Measurements from ENCODE around the gene CNN3.

CNN3 gene

GRCh38 chr1:94858276-94858675 is 68.6 kb downstream of the CNN3 start:
- Histone ChIP-seq H3K9me3 (ENCODE audit: control insufficient read depth, low read length) (no peaks in the 10 kb centered on the region), H3K36me3 (ENCODE audit: control insufficient read depth, insufficient read depth, low read length) (no peaks in the 10 kb centered on the region)
- WGBS, 2 experiments = 90 to 93% methylated on average over 2 of the region's 2 CpGs

GRCh38 chr1:94856868-94857267 is 70.0 kb downstream of the CNN3 start:
- Histone ChIP-seq H3K27ac (ENCODE audit: insufficient read depth, low read depth, low read length, poor library complexity, severe bottlenecking) (no peak overlapping the region), H3K4me1 (ENCODE audit: control insufficient read depth, insufficient read depth, low read length) (peaks cover 7% of the 10 kb centered on the region), H3K27me3 (ENCODE audit: control insufficient read depth, insufficient read depth, low read length, poor library complexity, severe bottlenecking) (peaks cover 16% of the 10 kb centered on the region), H3K4me3 (ENCODE audit: insufficient read depth, low read depth, low read length) (no peak overlapping the region), H3K9me3 (ENCODE audit: control insufficient read depth, low read length) (no peaks in the 10 kb centered on the region), H3K36me3 (ENCODE audit: control insufficient read depth, insufficient read depth, low read length) (no peaks in the 10 kb centered on the region)
- 90 to 94% methylated on average over 3 of the region's 3 CpGs for WGBS, 2 experiments

More at GRCh38 chr1:94858276-94858675, 68.6 kb downstream of the CNN3 start:
- no peak overlapping the region for H3K4me3 ChIP-seq (ENCODE audit: insufficient read depth, low read depth, low read length)
- H3K27ac ChIP-seq (ENCODE audit: insufficient read depth, low read depth, low read length, poor library complexity, severe bottlenecking) = no peak overlapping the region
- peaks cover 16% of the 10 kb centered on the region for H3K27me3 ChIP-seq (ENCODE audit: control insufficient read depth, insufficient read depth, low read length, poor library complexity, severe bottlenecking)
- H3K4me1 ChIP-seq (ENCODE audit: control insufficient read depth, insufficient read depth, low read length) = peaks cover 7% of the 10 kb centered on the region

- Histone ChIP-seq H3K27me3 (ENCODE audit: control insufficient read depth, insufficient read depth, low read length, poor library complexity, severe bottlenecking) (peaks cover 16% of the 10 kb centered on the region), H3K4me1 (ENCODE audit: control insufficient read depth, insufficient read depth, low read length) (peaks cover 7% of the 10 kb centered on the region), H3K36me3 (ENCODE audit: control insufficient read depth, insufficient read depth, low read length) (no peaks in the 10 kb centered on the region), H3K9me3 (ENCODE audit: control insufficient read depth, low read length) (no peaks in the 10 kb centered on the region), H3K27ac (ENCODE audit: insufficient read depth, low read depth, low read length, poor library complexity, severe bottlenecking) (no peak overlapping the region), H3K4me3 (ENCODE audit: insufficient read depth, low read depth, low read length) (no peak overlapping the region)
- 95 to 99% methylated on average over 3 to 5 of the region's 5 CpGs for WGBS, 2 experiments
These were observed 70.9 kb downstream of the CNN3 start for GRCh38 chr1:94856004-94856403.

GRCh38 chr1:94855307-94855700 is 71.6 kb downstream of the CNN3 start:
- Histone ChIP-seq H3K27me3 (ENCODE audit: control insufficient read depth, insufficient read depth, low read length, poor library complexity, severe bottlenecking) (peaks cover 16% of the 10 kb centered on the region), H3K4me3 (ENCODE audit: insufficient read depth, low read depth, low read length) (no peak overlapping the region), H3K4me1 (ENCODE audit: control insufficient read depth, insufficient read depth, low read length) (peaks cover 7% of the 10 kb centered on the region), H3K9me3 (ENCODE audit: control insufficient read depth, low read length) (no peaks in the 10 kb centered on the region), H3K36me3 (ENCODE audit: control insufficient read depth, insufficient read depth, low read length) (no peaks in the 10 kb centered on the region), H3K27ac (ENCODE audit: insufficient read depth, low read depth, low read length, poor library complexity, severe bottlenecking) (no peak overlapping the region)
- WGBS, 2 experiments = 91 to 92% methylated on average over 2 of the region's 2 CpGs

DNA sequence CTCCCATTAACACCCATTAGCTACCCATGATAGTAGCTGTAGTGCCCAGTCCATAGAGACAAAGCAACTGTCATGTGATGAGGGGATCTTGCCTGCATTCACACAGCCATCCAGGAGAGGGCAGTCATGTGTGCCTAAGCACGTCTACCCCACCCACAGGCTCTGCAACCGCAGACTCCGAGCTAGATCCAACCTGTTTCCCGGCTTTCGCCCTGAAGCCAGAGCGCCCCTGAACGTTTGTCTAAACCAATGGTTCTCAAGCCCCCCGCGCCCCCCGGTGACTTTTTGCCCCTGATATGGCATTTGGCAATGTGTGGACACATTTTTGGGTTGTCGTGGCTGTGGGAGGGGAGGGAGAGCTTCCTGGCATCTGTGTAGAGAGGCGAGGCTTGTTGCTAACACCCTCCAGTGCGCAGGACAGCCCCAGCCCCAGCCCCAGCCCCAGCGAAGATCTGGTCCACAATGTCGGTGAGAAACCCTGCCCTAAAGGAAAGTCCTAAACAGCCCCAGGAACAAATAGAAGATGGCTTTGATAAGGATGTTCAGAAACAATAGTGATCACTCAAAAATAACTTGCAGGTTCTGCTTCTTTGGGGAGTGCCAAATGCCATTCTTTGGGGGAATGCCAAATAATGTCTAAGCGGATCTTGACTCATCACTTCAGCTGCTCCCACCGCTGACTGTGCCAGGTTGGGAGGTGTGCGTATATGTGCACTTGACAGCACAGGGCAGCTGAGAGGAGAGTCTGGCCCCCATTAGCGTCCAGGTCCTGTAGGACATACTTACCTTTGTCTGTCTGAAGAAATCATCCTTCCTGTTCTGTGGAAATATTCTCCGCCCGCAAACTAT is 72.2 kb downstream of the CNN3 start:
- 35 to 39% methylated on average over 21 of the region's 21 CpGs for WGBS, 2 experiments
- Histone ChIP-seq H3K4me1 (ENCODE audit: control insufficient read depth, insufficient read depth, low read length) (peaks cover 5% of the 10 kb centered on the region), H3K36me3 (ENCODE audit: control insufficient read depth, insufficient read depth, low read length) (no peaks in the 10 kb centered on the region), H3K4me3 (ENCODE audit: insufficient read depth, low read depth, low read length) (peak overlapping the region; percentile 33), H3K27me3 (ENCODE audit: control insufficient read depth, insufficient read depth, low read length, poor library complexity, severe bottlenecking) (peaks cover 16% of the 10 kb centered on the region), H3K27ac (ENCODE audit: insufficient read depth, low read depth, low read length, poor library complexity, severe bottlenecking) (no peak overlapping the region), H3K9me3 (ENCODE audit: control insufficient read depth, low read length) (no peaks in the 10 kb centered on the region)

- Histone ChIP-seq H3K27ac (ENCODE audit: insufficient read depth, low read depth, low read length, poor library complexity, severe bottlenecking) (no peak overlapping the region), H3K4me3 (ENCODE audit: insufficient read depth, low read depth, low read length) (no peak overlapping the region), H3K27me3 (ENCODE audit: control insufficient read depth, insufficient read depth, low read length, poor library complexity, severe bottlenecking) (peaks cover 16% of the 10 kb centered on the region), H3K36me3 (ENCODE audit: control insufficient read depth, insufficient read depth, low read length) (no peaks in the 10 kb centered on the region), H3K4me1 (ENCODE audit: control insufficient read depth, insufficient read depth, low read length) (peaks cover 5% of the 10 kb centered on the region), H3K9me3 (ENCODE audit: control insufficient read depth, low read length) (no peaks in the 10 kb centered on the region)
- 79 to 86% methylated on average over 2 of the region's 2 CpGs for WGBS, 2 experiments
These were observed 74.1 kb downstream of the CNN3 start for GRCh38 chr1:94852788-94853187.

DNA sequence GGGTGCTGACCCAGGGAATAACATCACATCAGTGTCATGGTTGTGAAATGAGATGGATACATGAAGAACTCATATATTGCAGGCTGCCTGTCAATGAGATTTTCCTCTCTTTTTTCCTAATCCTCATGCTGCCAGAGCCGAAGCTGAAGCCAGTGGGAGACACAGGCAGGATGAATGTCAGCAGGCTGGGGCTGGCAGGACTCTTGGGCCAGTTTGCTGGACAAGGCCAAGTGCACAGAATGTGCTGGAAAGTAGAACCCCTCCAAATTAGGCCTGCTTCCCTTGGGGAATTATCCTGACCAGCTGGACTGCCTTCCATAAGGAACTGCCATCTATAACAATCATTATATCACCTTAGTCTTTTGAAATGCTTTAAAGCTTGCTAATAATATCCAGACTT is 75.3 kb downstream of the CNN3 start:
- Histone ChIP-seq H3K4me3 (ENCODE audit: insufficient read depth, low read depth, low read length) (no peak overlapping the region), H3K4me1 (ENCODE audit: control insufficient read depth, insufficient read depth, low read length) (peaks cover 5% of the 10 kb centered on the region), H3K27me3 (ENCODE audit: control insufficient read depth, insufficient read depth, low read length, poor library complexity, severe bottlenecking) (peaks cover 16% of the 10 kb centered on the region), H3K9me3 (ENCODE audit: control insufficient read depth, low read length) (no peaks in the 10 kb centered on the region), H3K27ac (ENCODE audit: insufficient read depth, low read depth, low read length, poor library complexity, severe bottlenecking) (no peak overlapping the region), H3K36me3 (ENCODE audit: control insufficient read depth, insufficient read depth, low read length) (no peaks in the 10 kb centered on the region)
- whole genome bisulfite sequencing, 2 experiments = 77 to 90% methylated on average over 1 of the region's 1 CpG
